COLO829 (cell line): Measurements from ENCODE around the gene RPS6KA4.
A peak's percentile ranks its signal among the peaks of the same experiment; 100 is the strongest.

Source experiments
- DNase-seq: peaks from one replicate; pipeline ENCODE4 v3.0.0; 2012; ENCODE audit warnings: low spot score

The RPS6KA4 gene

GRCh38 chr11:64327375-64327774 is 31.6 kb upstream of the RPS6KA4 start:
- no peak for DNase-seq

GRCh38 chr11:64327993-64328392 is 31.0 kb upstream of the RPS6KA4 start:
- no peak for DNase-seq

- no peak for DNase-seq
Measured at GRCh38 chr11:64330888-64331287, 28.1 kb upstream of the RPS6KA4 start.

GRCh38 chr11:64331569-64332371 is 27.2 kb upstream of the RPS6KA4 start:
- peak; percentile 77 for DNase-seq

GRCh38 chr11:64333556-64333955 is 25.4 kb upstream of the RPS6KA4 start:
- no peak for DNase-seq

GRCh38 chr11:64334764-64335735 is 23.9 kb upstream of the RPS6KA4 start:
- DNase-seq: peak; percentile 41

- no peak for DNase-seq
Measured at GRCh38 chr11:64337538-64338249, 21.3 kb upstream of the RPS6KA4 start.

- DNase-seq: no peak
Measured at GRCh38 chr11:64338716-64339115, 20.2 kb upstream of the RPS6KA4 start.

GRCh38 chr11:64339286-64339685 is 19.7 kb upstream of the RPS6KA4 start:
- no peak for DNase-seq

GRCh38 chr11:64339754-64340408 is 19.1 kb upstream of the RPS6KA4 start, which contains the start of gene CCDC88B:
TSS of gene CCDC88B (plus strand) at chr11:64340204. CDS start at chr11:64340267, 63 bp downstream.
- no peak for DNase-seq

GRCh38 chr11:64340671-64341335 is 18.2 kb upstream of the RPS6KA4 start:
- no peak for DNase-seq

GRCh38 chr11:64341429-64341828 is 17.5 kb upstream of the RPS6KA4 start:
- DNase-seq: no peak

- peak; percentile 92 for DNase-seq
Measured at GRCh38 chr11:64341851-64342791, 16.8 kb upstream of the RPS6KA4 start.

GRCh38 chr11:64342869-64343745 is 15.9 kb upstream of the RPS6KA4 start:
- peak; percentile 32 for DNase-seq

- DNase-seq: no peak
Measured at GRCh38 chr11:64343767-64344559, 15.0 kb upstream of the RPS6KA4 start.

- DNase-seq: no peak
Measured at GRCh38 chr11:64344787-64345186, 14.2 kb upstream of the RPS6KA4 start.

- DNase-seq: no peak
Measured at GRCh38 chr11:64347193-64347867, 11.6 kb upstream of the RPS6KA4 start.
